ENCODE data around the gene IYD. TPM values are rescaled to one million over a fixed set of nuclear protein-coding genes. Genes with fewer than 3 reads are reported as not detected.

The IYD gene
- total RNA-seq, 1 experiment from 2014 or later: not detected

Other genes with a start within 250 kb of the IYD start
- gene PPP1R14C, start 226.0 kb upstream of the IYD start, total RNA-seq (2014; rRNA removed; shearing (Covaris generic)): not detected in 2 replicates
- not detected in 2 replicates for gene PLEKHG1, start 230.9 kb downstream of the IYD start, total RNA-seq (2014; rRNA removed; shearing (Covaris generic))

Measured in G401 (cell line).